Nucleus accumbens (tissue), 56 donors: ENCODE measurements around the gene CNR1.

Experiments used
- DNase-seq, 56 donors: peaks; one replicate each; lab custom pipeline; 2025; lab: John Stamatoyannopoulos, UW

The CNR1 gene

DNA sequence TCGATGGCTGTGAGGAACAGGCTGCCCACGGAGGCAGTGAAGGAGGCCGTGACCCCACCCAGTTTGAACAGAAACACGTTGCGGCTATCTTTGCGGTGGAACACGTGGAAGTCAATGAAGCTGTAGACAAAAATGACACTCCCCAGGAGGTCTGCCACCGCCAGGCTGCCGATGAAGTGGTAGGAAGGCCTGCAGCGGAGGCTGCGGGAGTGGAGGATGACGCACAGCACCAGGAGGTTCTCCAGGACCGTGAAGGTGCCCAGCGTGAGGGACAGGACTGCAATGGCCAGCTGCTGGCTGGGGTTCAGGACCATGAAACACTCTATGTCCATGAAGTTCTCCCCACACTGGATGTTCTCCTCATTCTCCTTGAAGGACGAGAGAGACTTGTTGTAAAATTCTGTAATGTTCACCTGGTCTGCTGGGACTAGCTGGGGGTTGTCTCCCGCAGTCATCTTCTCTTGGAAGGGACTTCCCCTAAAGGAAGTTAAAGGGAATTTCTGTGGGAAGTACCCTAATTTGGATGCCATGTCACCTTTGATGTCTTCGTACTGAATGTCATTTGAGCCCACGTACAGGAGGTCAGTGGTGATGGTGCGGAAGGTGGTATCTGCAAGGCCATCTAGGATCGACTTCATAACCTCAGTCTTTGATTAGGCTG, 21.4 kb downstream of the CNR1 start:
- DNase-seq = no peak

GRCh38 chr6:88143421-88144157, 22.6 kb downstream of the CNR1 start:
- DNase-seq = peak in 2 of 56 donors; percentile 9 to 13

DNA sequence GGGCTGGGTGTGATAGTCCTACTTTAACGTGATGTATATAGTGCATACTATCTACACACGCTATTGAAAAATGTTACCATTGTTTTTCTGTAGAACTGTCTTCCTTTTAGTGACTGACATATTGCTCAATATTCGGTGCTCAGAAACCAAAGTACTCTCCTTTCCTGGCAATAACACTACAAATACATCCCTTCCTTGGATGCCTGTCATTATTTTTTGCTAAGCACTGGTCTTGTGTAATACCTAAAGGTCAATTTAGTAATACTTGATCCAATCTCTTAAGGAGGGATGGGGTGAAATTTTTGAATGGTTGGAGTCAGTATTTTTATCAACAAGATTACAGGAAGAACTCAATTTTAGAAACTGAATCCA, 23.9 kb downstream of the CNR1 start:
- no peak for DNase-seq

DNA sequence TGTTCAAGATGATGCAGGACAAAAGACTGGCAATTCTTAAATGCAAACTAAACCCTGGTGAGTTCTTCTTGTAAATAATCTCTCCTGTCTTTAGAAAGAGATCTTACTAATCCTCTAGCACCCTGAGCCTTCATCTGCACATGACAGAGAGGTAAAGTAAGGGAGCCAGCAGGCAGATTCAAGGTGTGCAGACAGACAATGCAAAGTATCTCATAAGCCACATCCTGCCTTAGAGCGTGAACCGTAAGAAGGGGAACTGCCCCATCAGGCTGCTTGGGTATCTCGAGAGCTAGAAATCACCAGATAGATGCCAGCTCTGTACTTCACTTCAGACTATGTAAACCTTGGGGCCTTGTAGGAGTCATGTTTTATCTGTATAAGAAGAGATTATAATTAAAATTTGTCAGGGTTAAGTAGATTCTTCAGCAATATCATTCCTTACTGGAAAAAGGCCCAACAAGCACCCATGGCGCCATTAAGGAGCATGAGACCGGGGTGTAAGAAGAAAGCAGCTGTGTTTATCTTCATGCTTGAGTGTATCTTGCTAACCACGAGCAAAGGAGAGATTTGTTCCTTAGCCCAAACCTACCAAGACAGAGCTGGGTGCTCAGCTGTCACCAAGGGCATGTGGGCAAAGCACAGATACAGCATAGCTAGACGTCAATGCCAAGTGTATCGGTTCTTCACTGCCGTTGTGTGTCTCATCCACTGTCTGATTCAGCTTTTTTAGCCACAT, 24.4 kb downstream of the CNR1 start:
- DNase-seq = no peak

DNA sequence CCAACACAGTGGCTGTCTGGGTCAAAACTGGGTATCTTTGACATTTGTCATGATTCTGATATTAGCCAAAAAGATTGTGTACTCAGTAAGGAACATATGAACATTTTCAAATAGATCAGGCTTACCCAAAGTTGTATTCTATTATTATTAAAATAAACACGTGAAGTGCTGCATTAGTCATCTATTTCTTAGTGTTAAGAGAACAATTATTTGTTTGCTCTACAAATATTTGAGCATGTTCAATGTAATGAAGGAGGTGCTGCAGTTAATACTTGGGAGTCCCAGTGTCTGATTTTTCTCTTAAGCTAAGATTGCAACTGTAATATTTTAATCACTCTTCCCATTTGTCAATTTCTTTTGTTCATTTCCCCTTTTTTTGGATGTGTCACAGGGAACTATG, 28.2 kb downstream of the CNR1 start:
- DNase-seq = no peak

DNA sequence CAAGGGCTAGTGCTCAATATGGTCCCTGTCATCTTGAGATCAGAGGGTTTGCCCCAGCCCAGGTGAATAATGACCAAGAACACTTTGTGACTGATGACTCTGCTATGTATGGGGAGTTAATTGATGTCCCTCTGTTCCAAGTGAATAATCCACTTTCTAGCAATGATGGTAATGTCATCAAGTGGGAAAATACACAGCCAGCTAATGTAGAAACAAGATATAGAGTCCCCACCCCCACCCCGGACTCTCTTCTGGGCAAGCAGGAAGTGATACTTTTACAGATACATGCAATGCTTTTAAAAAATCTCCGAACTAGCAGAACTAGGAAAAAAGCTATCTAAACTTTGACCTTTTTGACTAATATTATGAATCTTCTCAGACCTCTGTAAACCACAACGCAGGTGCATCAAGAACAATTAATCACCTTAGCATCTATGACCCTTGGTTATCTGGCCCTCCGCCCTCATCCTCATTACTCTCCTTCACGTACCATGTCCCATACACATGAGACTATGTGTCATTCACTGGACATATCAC, 30.5 kb downstream of the CNR1 start:
- no peak for DNase-seq

GRCh38 chr6:88134575-88134974, 31.6 kb downstream of the CNR1 start:
- DNase-seq = no peak

DNA sequence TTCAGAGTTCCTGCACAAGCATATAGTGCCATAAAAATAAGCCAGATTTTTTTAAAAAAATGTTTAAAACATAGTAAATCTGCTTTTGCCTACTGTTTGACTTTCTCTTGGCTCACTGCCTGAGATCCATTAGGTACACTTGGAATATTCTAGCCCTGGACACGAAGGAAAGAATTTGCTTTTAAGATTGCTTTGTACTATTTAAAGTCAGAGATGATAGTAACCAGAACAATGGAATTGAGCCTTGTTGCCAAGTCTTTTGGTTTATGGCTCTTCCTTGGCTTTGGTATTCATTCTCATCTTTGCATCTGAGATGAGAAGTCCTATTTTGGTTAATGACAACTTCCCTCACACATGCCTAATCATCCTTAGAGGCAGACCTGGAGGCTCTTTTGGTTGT, 32.4 kb downstream of the CNR1 start:
- no peak for DNase-seq

- DNase-seq = no peak
Observed at GRCh38 chr6:88124925-88125557, 41.1 kb downstream of the CNR1 start.

DNA sequence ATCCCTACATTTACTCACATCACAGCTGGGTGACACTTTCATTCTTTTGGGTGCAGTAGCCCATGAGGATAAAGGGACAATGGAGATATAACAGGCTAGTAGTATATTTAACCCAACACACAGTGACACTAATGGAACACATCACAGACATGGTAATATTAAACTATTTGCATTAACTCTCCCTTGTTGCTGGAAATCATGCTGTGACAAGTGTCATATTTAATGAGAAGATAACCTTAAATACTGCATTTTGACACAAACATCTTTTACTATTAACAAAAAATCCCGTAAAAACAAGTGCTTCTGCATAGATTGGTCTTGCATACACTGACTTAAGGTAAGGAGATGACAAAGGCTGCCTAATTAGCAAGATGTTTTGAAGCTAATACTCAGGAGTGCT, 45.5 kb downstream of the CNR1 start:
- no peak for DNase-seq

DNA sequence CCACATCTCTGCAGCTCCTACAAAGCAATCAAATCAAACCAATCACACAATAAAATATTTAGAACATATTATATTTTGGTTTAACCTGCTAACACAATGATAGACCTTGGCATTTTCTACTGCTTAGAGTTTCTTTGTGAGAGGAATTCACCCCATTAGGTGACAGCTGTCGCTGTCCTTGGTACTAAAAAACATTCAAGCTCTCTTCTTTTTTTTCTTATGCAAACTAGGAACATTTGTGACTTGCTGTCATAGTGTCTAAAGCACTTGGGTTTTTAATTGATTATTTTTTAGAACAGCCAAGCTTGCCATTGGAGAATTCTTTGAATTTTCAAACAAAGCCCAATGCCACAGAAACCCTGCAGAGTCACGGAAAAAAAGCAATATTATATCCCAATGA, 46.4 kb downstream of the CNR1 start:
- DNase-seq = no peak

DNA sequence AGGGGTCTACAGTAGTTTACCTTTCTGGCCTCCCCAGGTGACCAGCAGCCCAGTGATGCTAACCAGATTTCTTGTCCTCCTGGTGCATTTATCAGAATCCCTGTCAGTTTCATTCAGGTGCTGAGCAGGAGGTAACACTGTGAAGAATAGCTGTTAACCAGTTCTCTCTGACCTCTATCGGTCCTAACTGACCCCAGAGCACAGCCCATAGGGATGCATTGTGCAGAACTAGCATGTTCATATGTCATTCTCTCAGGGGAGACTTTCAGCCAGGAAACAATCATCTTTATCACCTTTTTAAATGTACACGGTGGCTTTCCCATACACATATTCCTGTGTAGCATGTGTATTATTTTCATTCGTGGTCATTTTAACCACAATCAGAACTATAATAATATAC, 49.9 kb downstream of the CNR1 start:
- no peak for DNase-seq

DNA sequence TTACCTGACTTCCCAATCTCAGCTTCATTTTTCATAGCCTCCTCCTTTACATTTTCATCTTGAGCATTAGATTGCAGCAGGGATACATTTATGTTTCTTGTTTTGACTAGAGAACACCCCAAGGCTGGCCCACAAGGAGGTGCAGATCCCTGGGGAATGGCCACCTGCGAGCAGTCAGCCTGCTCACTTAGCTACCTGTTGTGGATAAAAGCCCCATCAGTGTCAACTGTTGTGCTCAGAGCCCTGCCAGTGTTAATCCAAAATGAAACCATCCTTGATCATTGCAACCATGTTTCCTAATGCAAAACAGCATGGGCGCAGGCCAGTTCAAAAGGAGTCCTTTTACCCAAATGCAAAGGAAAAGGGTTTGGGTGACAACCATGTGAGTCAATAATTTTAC, 50.8 kb downstream of the CNR1 start:
- DNase-seq = no peak

- DNase-seq = no peak
Observed at GRCh38 chr6:88114838-88115237, 51.3 kb downstream of the CNR1 start.

GRCh38 chr6:88111991-88112390, 54.2 kb downstream of the CNR1 start:
- no peak for DNase-seq

- no peak for DNase-seq
Observed at GRCh38 chr6:88107241-88107640, 58.9 kb downstream of the CNR1 start.

DNA sequence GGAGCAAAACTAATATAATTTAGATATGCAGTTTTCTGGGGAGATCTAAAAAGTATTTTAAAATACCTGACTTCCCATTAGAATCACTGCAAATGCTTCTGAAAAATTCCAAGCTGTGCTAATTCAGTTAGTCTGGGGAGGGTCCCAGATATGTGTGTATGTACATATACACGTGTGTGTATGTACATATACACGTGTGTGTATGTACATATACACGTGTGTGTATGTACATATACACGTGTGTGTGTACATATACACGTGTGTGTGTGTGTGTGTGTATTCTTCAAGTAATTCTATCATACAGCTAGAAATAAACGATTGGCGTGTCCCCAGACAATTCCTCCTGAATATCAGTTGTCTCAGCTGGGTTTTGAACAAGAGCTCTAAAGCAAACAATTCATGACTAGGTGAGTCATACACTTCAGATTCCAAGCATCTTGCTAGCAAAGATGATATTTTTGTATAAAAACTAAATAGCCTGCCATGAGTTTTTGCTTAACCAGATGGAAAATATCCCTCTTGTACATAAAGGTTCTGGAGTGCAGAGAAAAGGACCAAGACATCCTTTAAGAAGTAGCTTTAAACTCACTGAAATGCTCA, 60.3 kb downstream of the CNR1 start:
- DNase-seq = no peak
